SHP77 treated with DMSO at 0.1 percent for 48 hours (cell line): ENCODE results near the gene ITGAD.

Source experiments
- DNase-seq: peaks from one replicate; lab custom pipeline; 2025; lab: John Stamatoyannopoulos, UW

The ITGAD gene

DNA sequence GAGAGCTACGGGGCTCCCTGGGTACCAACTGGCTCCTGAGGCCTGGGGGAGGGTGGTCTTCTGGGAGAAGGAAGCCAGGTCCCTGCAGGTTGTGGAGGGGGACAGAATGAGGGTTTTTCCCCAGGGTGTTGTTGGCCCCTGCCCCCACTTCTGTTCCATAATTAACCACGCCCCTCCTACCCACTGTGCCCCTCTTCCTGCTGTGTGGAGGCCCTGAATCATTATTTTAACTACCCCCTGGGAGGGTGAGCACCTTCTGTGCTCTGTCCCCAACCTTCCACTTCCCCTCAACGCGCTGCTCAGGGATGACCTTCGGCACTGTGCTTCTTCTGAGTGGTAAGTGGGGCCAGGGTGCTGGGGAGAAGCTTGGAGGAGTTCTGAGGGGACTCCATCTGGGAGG lies at the start of gene ITGAD:
Gene ITGAD, plus strand, starts transcription at position 280 of the 400 bp plus-strand sequence. Its CDS starts 26 bp downstream, at position 306.
- no peak for DNase-seq

DNA sequence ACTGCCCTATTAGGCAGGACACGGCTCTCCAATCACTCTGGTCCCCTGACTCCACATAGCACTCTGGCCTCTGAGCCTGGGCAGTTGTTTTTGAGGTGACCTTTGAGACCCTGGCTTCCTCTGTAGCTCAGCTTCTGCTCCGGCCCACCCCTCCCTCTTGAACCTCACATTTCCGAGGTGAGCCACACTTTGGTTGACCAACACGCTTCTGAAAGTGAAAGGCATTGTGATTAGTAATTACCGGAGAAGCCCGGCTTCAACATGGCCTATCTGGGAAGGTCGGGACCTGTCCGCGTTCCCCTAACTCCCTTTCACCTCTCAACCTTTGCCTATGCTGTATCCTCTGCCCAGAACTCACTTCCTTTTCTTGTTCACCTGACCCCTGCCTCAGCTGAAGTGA lies 48.4 kb upstream of the ITGAD start:
- DNase-seq, result no peak

GRCh38 chr16:31347445-31347844 lies 45.7 kb upstream of the ITGAD start:
- no peak for DNase-seq

- DNase-seq, result no peak
These were observed 44.6 kb upstream of the ITGAD start for GRCh38 chr16:31348579-31348978.

- DNase-seq, result no peak
These were observed 42.7 kb upstream of the ITGAD start for GRCh38 chr16:31350275-31351005.

- DNase-seq, result no peak
These were observed 41.7 kb upstream of the ITGAD start for GRCh38 chr16:31351246-31351941.

DNA sequence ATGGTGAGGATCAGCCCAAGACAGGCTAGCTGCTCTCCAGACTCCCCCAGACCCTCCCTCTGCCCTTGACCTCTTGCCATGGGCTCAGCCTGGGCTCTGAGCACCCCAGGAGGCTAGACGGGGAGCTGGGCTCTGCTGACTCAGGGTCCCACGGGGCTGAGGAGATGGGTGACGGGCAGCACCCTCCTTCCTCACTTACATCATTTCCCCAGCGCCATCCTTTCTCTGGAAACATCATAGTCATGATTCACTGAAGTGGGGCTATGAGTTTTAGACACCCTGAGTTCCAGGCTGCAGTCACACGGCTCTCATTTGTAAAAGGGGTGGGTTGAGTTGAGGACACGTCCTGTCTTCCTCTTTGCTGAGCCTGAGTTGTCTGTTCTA lies 41.2 kb upstream of the ITGAD start:
- DNase-seq, result no peak

- no peak for DNase-seq
These were observed 40.6 kb upstream of the ITGAD start for GRCh38 chr16:31352376-31353115.

GRCh38 chr16:31354394-31355291 lies 38.5 kb upstream of the ITGAD start, which contains the start of gene ITGAX:
TSS of gene ITGAX (plus strand) at chr16:31355176. CDS start at chr16:31355255, 79 bp downstream.
- DNase-seq, result no peak

- DNase-seq, result no peak
These were observed 37.6 kb upstream of the ITGAD start for GRCh38 chr16:31355431-31356100.

DNA sequence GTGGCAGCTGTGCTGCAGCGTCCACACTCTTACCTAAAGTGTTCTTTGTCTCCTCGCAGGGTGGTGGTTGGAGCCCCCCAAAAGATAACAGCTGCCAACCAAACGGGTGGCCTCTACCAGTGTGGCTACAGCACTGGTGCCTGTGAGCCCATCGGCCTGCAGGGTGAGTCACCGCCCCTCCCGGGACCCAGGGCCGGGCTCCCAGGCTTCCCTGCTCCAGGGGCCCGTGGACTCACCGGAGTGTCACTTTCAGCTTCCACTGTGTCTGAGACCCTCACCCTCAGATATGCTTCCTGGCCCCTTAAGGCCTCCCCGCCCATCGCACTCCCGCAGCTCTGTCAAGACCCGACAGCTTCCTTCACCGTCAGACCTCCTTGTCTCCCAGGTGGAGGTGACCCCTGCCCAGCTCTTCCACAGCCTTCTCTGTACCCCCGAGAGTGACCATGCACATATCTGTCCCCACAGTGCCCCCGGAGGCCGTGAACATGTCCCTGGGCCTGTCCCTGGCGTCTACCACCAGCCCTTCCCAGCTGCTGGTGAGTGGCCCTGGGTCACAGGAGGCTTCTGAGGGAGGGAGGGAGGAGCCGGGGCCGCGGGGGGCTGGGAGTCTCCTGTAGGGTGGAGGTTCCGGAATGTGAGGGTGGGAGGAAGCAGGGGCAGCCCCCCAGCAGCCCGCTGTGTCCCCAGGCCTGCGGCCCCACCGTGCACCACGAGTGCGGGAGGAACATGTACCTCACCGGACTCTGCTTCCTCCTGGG lies 36.4 kb upstream of the ITGAD start:
- no peak for DNase-seq

DNA sequence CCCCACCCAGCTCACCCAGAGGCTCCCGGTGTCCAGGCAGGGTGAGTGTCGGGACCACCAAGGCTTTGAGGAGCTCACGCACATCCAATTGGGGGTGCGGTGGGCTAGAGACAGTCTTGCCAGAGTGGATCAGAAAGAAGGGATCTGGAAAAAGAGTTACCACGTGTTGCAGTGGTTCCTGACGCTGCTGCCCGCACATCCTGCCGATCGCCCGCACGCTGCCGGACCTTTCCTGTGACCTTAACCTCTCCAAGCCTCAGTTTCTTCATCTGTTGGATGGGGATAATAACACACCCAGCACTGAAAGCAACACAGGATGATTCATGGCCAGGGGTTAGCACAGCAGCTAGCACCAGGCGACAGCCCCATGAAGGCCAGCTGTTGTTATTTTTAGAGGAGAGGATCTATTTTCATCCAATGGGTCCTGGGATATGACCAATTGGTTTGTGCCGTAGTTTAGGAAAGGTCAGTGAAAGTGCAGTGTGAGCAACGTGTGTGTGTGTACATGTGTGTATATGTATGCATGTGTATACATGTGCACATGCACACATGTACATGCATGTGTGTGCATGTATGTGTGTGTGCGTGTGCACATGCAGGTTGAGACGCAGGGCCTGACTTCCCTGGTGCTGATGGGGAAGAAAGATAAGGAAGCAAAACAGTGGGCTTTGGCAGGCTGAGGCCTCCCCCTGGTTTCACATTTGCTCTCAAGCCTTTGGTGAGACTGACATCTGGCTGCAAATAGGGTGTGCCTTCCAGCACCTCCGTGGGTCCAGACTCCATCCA lies 35.6 kb upstream of the ITGAD start:
- no peak for DNase-seq

- no peak for DNase-seq
These were observed 32.9 kb upstream of the ITGAD start for GRCh38 chr16:31360251-31360650.

- DNase-seq, result no peak
These were observed 31.7 kb upstream of the ITGAD start for GRCh38 chr16:31361201-31362110.

- DNase-seq, result no peak
These were observed 30.4 kb upstream of the ITGAD start for GRCh38 chr16:31362476-31363405.

DNA sequence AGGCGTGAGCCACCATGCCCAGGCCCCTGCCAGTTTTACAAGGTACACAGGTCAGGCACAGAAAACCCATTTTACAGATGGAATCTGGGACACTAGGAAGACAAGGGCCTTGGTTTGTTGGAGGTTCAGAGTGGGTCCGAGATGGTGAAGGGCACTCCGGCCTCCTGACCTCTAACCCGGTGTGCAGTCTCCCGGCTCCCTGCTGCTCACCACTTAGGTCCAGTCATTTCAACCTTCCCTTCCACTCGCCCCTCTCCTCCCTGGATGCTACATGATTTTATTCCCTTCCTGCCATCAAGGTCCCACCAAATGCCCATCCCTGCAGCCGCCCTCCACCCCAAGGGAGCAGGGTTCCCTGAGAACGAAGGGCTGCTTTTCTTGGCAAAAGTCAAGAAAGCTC lies 29.4 kb upstream of the ITGAD start:
- DNase-seq, result no peak

GRCh38 chr16:31364421-31364820 lies 28.7 kb upstream of the ITGAD start:
- DNase-seq, result no peak
